ENCODE results near the gene KIF5C.

DNA sequence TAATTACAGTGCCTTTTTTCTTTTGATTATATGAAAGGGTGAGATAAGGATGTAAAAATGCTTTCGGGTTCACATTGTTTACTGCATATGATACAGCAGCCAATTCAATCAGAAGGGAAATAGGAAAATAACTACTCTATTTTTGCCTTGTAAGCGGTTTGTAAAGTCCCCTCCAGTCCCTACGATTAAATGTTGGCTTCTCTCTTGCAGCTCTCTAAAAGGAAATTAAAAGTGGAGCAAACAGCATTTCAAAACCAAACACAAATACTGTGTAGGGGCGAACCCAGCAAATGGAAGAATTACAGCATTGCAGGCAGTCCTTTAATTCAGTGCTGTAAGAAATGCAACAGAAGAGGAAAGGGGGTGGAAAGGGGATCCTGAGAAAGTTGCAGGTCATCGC, 182.4 kb downstream of the KIF5C start:
- TF ChIP-seq, protein P1, sequence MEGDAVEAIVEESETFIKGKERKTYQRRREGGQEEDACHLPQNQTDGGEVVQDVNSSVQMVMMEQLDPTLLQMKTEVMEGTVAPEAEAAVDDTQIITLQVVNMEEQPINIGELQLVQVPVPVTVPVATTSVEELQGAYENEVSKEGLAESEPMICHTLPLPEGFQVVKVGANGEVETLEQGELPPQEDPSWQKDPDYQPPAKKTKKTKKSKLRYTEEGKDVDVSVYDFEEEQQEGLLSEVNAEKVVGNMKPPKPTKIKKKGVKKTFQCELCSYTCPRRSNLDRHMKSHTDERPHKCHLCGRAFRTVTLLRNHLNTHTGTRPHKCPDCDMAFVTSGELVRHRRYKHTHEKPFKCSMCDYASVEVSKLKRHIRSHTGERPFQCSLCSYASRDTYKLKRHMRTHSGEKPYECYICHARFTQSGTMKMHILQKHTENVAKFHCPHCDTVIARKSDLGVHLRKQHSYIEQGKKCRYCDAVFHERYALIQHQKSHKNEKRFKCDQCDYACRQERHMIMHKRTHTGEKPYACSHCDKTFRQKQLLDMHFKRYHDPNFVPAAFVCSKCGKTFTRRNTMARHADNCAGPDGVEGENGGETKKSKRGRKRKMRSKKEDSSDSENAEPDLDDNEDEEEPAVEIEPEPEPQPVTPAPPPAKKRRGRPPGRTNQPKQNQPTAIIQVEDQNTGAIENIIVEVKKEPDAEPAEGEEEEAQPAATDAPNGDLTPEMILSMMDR (IDR thresholded peaks at IDR 0.05): no peak
- TF ChIP-seq EZH2 (IDR thresholded peaks at IDR 0.05): no peak
